Measurements from ENCODE around the gene TRMT1.

The TRMT1 gene

GRCh38 chr19:13089857-13090507, 26.6 kb downstream of the TRMT1 start:
- no peak for DNase-seq

- peak; percentile 38 for DNase-seq
Observed at GRCh38 chr19:13089139-13089856, 27.2 kb downstream of the TRMT1 start.

GRCh38 chr19:13087795-13088537, 28.6 kb downstream of the TRMT1 start:
- DNase-seq = no peak

GRCh38 chr19:13087295-13087694, 29.2 kb downstream of the TRMT1 start:
- DNase-seq = no peak

GRCh38 chr19:13086341-13086740, 30.2 kb downstream of the TRMT1 start:
- DNase-seq = no peak

GRCh38 chr19:13085666-13086065, 30.9 kb downstream of the TRMT1 start:
- DNase-seq = no peak

GRCh38 chr19:13083627-13084026, 32.9 kb downstream of the TRMT1 start:
- DNase-seq = peak; percentile 60

GRCh38 chr19:13083008-13083404, 33.5 kb downstream of the TRMT1 start:
- no peak for DNase-seq

- DNase-seq = peak; percentile 41
Observed at GRCh38 chr19:13082192-13083007, 34.1 kb downstream of the TRMT1 start.

GRCh38 chr19:13079542-13079986, 37.0 kb downstream of the TRMT1 start:
- peak; percentile 94 for DNase-seq

- DNase-seq = peak; percentile 84
Observed at GRCh38 chr19:13078897-13079541, 37.5 kb downstream of the TRMT1 start.

- no peak for DNase-seq
Observed at GRCh38 chr19:13078381-13078780, 38.2 kb downstream of the TRMT1 start.

GRCh38 chr19:13077240-13077639, 39.3 kb downstream of the TRMT1 start:
- peak; percentile 72 for DNase-seq

GRCh38 chr19:13076787-13077186, 39.8 kb downstream of the TRMT1 start:
- DNase-seq = no peak

- DNase-seq = no peak
Observed at GRCh38 chr19:13076320-13076719, 40.2 kb downstream of the TRMT1 start.

GRCh38 chr19:13074378-13074777, 42.2 kb downstream of the TRMT1 start:
- no peak for DNase-seq

- DNase-seq = no peak
Observed at GRCh38 chr19:13073263-13073662, 43.3 kb downstream of the TRMT1 start.

GRCh38 chr19:13072188-13072908, 44.2 kb downstream of the TRMT1 start:
- peak; percentile 52 for DNase-seq

- DNase-seq = peak; percentile 52
Observed at GRCh38 chr19:13071444-13072187, 44.9 kb downstream of the TRMT1 start.

- DNase-seq = no peak
Observed at GRCh38 chr19:13070425-13071140, 46.0 kb downstream of the TRMT1 start.

All from NCI-H69 (cell line).